Epidermal melanocyte (primary cell): ENCODE results near the gene ID2.

Experiments
- DNase-seq: peaks from one replicate; pipeline ENCODE4 v3.0.0; 2011; ENCODE audit warnings: low spot score; ENCODE audit not compliant: insufficient read length

The ID2 gene

GRCh38 chr2:8647462-8647857 lies 34.4 kb upstream of the ID2 start:
- no peak for DNase-seq

GRCh38 chr2:8648441-8649213 lies 33.2 kb upstream of the ID2 start:
- no peak for DNase-seq

- no peak for DNase-seq
Measured at GRCh38 chr2:8649718-8650117, 32.1 kb upstream of the ID2 start.

GRCh38 chr2:8650256-8650655 lies 31.6 kb upstream of the ID2 start:
- DNase-seq: no peak

GRCh38 chr2:8652774-8653426 lies 29.0 kb upstream of the ID2 start:
- no peak for DNase-seq

- DNase-seq: no peak
Measured at GRCh38 chr2:8653485-8653884, 28.4 kb upstream of the ID2 start.

- no peak for DNase-seq
Measured at GRCh38 chr2:8654041-8654440, 27.8 kb upstream of the ID2 start.

- no peak for DNase-seq
Measured at GRCh38 chr2:8654483-8654882, 27.4 kb upstream of the ID2 start.

GRCh38 chr2:8656160-8656641 lies 25.7 kb upstream of the ID2 start:
- DNase-seq: no peak

- no peak for DNase-seq
Measured at GRCh38 chr2:8656811-8657210, 25.0 kb upstream of the ID2 start.

GRCh38 chr2:8657423-8658062 lies 24.3 kb upstream of the ID2 start:
- no peak for DNase-seq

- no peak for DNase-seq
Measured at GRCh38 chr2:8658064-8658862, 23.6 kb upstream of the ID2 start.

- DNase-seq: no peak
Measured at GRCh38 chr2:8659092-8659734, 22.6 kb upstream of the ID2 start.

GRCh38 chr2:8659735-8660492 lies 21.9 kb upstream of the ID2 start:
- no peak for DNase-seq

GRCh38 chr2:8661235-8661634 lies 20.6 kb upstream of the ID2 start:
- no peak for DNase-seq

- DNase-seq: no peak
Measured at GRCh38 chr2:8661736-8662135, 20.1 kb upstream of the ID2 start.

- DNase-seq: no peak
Measured at GRCh38 chr2:8662239-8662879, 19.5 kb upstream of the ID2 start.

- no peak for DNase-seq
Measured at GRCh38 chr2:8663997-8664396, 17.9 kb upstream of the ID2 start.

GRCh38 chr2:8666581-8666980 lies 15.3 kb upstream of the ID2 start:
- no peak for DNase-seq
